ENCODE results near the gene ADAM12.

DNA sequence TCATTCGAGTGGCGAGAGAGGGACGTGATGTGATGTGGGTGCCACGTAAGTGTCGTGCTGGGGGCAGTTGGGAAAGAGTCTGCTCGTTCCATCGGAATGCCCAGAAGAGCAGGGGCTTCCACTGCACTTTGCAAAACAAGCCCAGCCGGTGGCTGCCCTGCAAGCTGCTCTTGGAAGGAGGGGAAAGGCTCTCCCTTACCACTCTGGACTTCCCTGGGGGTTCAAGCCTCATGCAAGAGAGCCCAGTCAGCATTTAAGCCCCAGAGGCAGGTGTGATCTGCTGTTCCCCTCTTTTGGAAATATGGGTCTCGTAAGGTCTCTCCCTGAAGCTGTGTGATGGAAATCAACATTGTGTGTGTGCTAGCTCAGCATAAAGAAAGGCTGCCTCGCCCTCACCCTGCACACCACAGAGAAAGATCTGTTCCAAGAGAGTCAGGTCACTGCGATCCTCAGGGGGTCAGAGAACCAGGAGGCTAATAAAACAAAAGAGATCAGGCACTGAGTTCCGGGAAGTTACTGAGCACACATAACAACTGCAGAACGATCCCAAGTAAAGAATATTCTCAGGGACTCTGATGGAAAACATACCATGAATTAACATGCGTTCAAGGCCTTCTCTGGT lies 212.5 kb downstream of the ADAM12 start:
- TF ChIP-seq CTCF (IDR thresholded peaks at IDR 0.05; ENCODE audit: low read depth, low read length, missing input control) (no peak), GABPA (IDR thresholded peaks at IDR 0.05 in 1 of 2, conservative IDR thresholded peaks at IDR 0.05 in 1 of 2) (no peak), YY1 (IDR thresholded peaks at IDR 0.05) (no peak), RAD21 (IDR thresholded peaks at IDR 0.05) (no peak), NR2F2 (IDR thresholded peaks at IDR 0.05) (no peak), ATF3 (IDR thresholded peaks at IDR 0.05) (no peak), TAF1 (conservative IDR thresholded peaks at IDR 0.05) (no peak), FOXA1 (IDR thresholded peaks at IDR 0.05) (no peak), JUND (IDR thresholded peaks at IDR 0.05) (no peak), SP1 (IDR thresholded peaks at IDR 0.05) (no peak), EGR1 (IDR thresholded peaks at IDR 0.05; ENCODE audit: low read depth in 2 of 2) (no peak)
- TF ChIP-seq, protein P1, sequence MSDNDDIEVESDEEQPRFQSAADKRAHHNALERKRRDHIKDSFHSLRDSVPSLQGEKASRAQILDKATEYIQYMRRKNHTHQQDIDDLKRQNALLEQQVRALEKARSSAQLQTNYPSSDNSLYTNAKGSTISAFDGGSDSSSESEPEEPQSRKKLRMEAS (IDR thresholded peaks at IDR 0.05), result no peak
- TF ChIP-seq, protein P2, sequence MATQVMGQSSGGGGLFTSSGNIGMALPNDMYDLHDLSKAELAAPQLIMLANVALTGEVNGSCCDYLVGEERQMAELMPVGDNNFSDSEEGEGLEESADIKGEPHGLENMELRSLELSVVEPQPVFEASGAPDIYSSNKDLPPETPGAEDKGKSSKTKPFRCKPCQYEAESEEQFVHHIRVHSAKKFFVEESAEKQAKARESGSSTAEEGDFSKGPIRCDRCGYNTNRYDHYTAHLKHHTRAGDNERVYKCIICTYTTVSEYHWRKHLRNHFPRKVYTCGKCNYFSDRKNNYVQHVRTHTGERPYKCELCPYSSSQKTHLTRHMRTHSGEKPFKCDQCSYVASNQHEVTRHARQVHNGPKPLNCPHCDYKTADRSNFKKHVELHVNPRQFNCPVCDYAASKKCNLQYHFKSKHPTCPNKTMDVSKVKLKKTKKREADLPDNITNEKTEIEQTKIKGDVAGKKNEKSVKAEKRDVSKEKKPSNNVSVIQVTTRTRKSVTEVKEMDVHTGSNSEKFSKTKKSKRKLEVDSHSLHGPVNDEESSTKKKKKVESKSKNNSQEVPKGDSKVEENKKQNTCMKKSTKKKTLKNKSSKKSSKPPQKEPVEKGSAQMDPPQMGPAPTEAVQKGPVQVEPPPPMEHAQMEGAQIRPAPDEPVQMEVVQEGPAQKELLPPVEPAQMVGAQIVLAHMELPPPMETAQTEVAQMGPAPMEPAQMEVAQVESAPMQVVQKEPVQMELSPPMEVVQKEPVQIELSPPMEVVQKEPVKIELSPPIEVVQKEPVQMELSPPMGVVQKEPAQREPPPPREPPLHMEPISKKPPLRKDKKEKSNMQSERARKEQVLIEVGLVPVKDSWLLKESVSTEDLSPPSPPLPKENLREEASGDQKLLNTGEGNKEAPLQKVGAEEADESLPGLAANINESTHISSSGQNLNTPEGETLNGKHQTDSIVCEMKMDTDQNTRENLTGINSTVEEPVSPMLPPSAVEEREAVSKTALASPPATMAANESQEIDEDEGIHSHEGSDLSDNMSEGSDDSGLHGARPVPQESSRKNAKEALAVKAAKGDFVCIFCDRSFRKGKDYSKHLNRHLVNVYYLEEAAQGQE (IDR thresholded peaks at IDR 0.05), result no peak

Measured in liver (tissue), 3 donors.